ENCODE measurements around the gene PKP2.

GRCh38 chr12:32828552-32828951, 68.0 kb downstream of the PKP2 start:
- TF ChIP-seq CTCF (IDR thresholded peaks at IDR 0.05): no peak
- TF ChIP-seq POLR2A (IDR thresholded peaks at IDR 0.05): no peak
